ENCODE data around the gene TYROBP.
"Not testable (repeated sequence)": the region's sequence is repeated elsewhere in the genome, so short reads cannot be mapped to it uniquely, and the experiment has no call there.

TYROBP gene

DNA sequence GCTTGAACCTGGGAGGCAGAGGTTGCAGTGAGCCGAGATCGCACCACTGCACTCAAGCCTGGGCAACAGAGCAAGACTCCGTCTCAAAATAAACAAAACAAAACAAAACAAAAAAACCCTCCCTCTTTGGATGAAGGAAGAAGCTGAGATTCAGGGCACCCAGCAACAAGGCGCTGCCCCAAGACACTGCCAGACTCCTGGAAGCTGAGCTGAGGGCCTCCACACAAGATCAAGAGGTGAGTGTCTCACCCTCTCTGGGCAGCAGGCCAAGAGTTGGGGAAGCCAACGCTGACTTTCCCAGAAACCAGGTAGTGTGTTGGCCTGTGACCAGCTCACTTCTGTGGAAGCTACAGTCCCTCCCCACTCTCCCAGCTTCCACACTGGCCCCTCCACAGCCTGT, 3.7 kb upstream of the TYROBP start:
- TF ChIP-seq, protein P1, sequence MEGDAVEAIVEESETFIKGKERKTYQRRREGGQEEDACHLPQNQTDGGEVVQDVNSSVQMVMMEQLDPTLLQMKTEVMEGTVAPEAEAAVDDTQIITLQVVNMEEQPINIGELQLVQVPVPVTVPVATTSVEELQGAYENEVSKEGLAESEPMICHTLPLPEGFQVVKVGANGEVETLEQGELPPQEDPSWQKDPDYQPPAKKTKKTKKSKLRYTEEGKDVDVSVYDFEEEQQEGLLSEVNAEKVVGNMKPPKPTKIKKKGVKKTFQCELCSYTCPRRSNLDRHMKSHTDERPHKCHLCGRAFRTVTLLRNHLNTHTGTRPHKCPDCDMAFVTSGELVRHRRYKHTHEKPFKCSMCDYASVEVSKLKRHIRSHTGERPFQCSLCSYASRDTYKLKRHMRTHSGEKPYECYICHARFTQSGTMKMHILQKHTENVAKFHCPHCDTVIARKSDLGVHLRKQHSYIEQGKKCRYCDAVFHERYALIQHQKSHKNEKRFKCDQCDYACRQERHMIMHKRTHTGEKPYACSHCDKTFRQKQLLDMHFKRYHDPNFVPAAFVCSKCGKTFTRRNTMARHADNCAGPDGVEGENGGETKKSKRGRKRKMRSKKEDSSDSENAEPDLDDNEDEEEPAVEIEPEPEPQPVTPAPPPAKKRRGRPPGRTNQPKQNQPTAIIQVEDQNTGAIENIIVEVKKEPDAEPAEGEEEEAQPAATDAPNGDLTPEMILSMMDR (conservative IDR thresholded peaks at IDR 0.05; ENCODE audit: low read length), result no peak
- H3K4me3 ChIP-seq (ENCODE audit: low read length), result no peak overlapping the region
- no peak for DNase-seq (ENCODE audit: low read depth)

DNA sequence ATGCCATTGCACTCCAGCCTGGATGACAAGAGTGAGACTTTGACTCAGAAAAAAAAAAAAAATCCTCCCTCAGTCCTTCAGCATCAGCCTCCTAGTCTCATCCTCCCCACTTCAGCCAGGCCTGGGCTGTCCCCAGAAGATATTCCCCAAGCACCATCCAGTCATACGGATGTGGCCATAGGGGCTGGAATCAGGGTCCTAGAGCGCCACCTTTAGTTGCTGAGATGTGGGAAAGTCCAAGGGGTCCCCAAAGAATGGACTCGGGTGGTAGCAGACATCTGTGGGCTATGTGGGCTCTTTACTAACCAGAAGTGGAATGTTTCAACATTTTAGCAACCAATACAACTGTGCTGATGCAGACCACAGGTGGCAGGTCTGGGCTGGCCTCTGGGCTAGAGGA, 3.1 kb upstream of the TYROBP start:
- TF ChIP-seq, protein P1 (conservative IDR thresholded peaks at IDR 0.05; ENCODE audit: low read length), result no peak
- H3K4me3 ChIP-seq (ENCODE audit: low read length), result no peak overlapping the region
- DNase-seq (ENCODE audit: low read depth), result no peak

DNA sequence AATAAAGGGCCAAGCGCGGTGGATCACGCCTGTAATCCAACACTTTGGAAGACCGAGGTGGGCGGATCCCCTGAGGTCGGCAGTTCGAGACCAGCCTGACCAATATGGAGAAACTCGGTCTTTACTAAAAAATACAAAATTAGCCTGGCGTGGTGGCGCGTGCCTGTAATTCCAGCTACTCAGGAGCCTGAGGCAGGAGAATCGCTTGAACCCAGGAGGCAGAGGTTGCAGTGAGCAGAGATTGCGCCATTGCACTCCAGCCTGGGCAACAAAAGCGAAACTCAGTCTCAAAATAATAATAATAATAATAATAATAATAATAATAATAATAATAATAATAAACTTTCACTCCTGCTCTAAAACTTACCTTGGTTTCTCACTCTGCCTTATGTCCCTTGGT, 2.3 kb upstream of the TYROBP start:
- not testable (repeated sequence) for DNase-seq (ENCODE audit: low read depth); H3K4me3 ChIP-seq (ENCODE audit: low read length)

DNA sequence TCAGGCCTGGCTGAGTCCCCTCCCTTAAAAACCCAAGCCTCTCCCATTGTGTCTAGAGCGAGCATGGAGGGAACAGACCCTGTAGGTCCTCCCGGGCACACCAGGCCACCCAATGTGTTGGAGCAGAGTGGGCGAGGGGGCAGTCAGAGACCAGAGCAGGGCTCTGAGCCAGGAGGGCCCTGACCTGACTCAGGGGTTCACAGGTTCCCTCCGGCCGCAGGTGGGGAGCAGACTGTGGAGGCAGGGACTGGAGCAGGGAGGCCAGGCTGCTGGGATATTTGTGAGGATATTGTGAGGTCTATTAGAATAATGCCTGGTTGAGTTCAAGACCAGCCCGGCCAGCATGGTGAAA, 1.6 kb upstream of the TYROBP start:
- TF ChIP-seq, protein P1 (conservative IDR thresholded peaks at IDR 0.05; ENCODE audit: low read length), result no peak
- H3K4me3 ChIP-seq (ENCODE audit: low read length), result no peak overlapping the region
- no peak for DNase-seq (ENCODE audit: low read depth)

DNA sequence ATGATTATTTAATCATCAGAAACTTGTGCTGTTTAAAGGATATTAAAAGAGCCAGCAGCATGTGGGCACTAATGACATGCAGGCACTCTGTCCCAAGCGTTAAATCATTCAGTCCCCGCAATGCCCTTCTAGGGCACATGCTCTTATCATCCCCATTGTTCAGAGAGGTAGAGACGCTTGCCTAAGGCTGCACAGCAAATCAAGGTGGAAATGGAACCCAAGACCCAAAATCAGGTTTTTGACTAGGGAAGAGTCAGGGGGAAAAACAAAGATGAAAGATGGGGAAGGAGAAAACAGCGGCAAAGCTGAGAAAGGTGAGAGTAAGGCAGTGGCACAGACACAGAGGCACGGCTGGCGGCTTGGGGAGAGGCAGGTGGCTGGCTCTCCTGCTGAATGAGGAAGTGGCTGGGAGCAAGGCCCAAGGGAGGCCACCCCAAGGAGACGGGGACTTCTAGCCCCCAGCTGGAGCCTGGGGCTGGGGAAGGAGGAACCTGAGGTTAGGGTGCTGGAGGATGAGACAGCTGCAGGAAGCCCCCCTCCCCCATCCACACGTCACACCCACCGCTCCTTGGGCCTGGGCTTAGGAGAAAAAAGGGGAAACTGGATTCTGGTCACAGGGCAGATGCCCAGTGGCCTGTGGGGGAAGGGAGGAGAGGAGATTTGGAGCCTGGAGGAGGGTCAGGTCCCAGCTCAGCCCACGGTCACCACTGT, 1.0 kb upstream of the TYROBP start:
- DNase-seq (ENCODE audit: low read depth), result no peak
- H3K4me3 ChIP-seq (ENCODE audit: low read length), result no peak overlapping the region

DNA sequence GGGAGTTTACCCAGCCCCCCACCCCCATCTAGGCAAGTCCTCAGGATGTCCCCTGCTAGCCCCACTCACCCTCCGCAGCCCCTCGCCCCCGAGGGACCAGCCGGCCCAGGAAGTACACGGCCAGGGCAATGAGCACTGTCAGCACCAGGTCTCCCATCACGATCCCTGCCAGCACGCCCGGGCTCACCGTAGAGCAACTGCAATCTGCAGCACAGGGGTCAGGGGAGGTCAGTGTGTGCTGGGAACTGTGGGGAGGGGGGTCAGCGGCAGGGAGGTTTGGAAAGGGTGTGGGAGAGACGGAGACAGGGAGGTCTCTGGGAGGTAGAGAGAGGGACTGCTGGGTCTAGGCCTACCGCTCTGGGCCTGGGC, 734 bp downstream of the TYROBP start:
- H3K4me3 ChIP-seq (ENCODE audit: low read length), result no peak overlapping the region
- no peak for DNase-seq (ENCODE audit: low read depth)
- TF ChIP-seq, protein P1 (conservative IDR thresholded peaks at IDR 0.05; ENCODE audit: low read length), result no peak

More for the DNA sequence above, 1.0 kb upstream of the TYROBP start:
- TF ChIP-seq, protein P1 (conservative IDR thresholded peaks at IDR 0.05; ENCODE audit: low read length), result no peak

DNA sequence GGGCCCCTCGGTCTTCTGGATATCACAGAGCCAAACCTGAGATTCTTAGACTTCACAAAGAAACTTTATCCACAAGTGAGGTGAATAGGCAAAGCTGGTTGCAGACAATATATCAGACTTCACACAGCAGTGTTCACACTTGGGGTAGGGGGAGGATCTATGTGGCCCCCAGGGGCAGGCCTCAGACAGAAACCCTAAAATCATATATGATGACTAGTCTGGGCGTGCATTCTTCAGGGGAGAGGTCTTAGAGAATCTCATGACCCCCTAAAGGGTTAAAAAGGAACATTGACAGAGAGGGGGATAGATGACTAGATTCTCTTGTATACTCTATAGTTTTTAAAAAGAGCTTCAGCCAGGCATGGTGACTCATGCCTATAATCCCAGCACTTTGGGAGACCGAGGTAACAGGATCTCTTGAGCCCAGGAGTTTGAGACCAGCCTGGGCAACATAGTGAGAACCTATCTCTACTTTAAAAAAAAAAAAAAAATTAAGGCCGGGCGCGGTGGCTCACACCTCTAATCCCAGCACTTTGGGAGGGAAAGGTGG, 2.8 kb downstream of the TYROBP start:
- no peak for DNase-seq (ENCODE audit: low read depth)

More for the DNA sequence above, 2.8 kb downstream of the TYROBP start:
- TF ChIP-seq, protein P1 (conservative IDR thresholded peaks at IDR 0.05; ENCODE audit: low read length), result no peak
- H3K4me3 ChIP-seq (ENCODE audit: low read length), result no peak overlapping the region

Data from AG10803 (cell line).